HL-60 (cell line): ENCODE results near the gene MOCS1.

ENCODE experiments used
- GABPA ChIP-seq: IDR thresholded peaks from 2 replicates; pipeline ENCODE4 v1.6.1; 2012; ENCODE audit warnings: low read depth
- POLR2AphosphoS5 ChIP-seq: IDR thresholded peaks from 2 replicates; pipeline ENCODE4 v1.6.1; 2012; ENCODE audit warnings: low read depth
- REST ChIP-seq: IDR thresholded peaks from 2 replicates; pipeline ENCODE4 v1.6.1; 2012; ENCODE audit warnings: low read depth; ENCODE audit not compliant: insufficient replicate concordance
- TF ChIP-seq, protein P1 (sequence below): IDR thresholded peaks from one replicate; pipeline ENCODE4 v1.5.1; 2011; ENCODE audit warnings: low read length, control low read depth, inconsistent platforms; ENCODE audit not compliant: insufficient read depth

DNA sequence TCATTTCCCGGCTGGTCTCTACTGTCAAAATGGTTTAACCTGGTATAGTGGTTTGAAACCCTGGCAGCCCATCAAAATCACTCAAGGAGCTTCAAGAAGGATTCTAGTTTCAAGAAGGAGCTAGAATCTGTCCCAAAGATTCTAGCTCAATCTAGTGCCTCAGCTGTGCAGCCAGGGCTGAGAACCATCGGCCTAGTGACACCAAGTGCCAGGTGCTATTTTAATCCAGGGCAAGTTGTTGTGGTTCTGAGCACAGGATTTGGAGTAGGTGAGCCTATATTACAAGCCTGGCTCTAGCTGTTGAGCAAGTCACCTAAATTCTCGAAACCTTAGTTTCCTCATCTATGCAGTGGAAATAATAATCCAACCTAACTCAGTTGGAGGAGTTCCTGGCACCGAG is 3.7 kb downstream of the MOCS1 start:
- TF ChIP-seq, protein P1, sequence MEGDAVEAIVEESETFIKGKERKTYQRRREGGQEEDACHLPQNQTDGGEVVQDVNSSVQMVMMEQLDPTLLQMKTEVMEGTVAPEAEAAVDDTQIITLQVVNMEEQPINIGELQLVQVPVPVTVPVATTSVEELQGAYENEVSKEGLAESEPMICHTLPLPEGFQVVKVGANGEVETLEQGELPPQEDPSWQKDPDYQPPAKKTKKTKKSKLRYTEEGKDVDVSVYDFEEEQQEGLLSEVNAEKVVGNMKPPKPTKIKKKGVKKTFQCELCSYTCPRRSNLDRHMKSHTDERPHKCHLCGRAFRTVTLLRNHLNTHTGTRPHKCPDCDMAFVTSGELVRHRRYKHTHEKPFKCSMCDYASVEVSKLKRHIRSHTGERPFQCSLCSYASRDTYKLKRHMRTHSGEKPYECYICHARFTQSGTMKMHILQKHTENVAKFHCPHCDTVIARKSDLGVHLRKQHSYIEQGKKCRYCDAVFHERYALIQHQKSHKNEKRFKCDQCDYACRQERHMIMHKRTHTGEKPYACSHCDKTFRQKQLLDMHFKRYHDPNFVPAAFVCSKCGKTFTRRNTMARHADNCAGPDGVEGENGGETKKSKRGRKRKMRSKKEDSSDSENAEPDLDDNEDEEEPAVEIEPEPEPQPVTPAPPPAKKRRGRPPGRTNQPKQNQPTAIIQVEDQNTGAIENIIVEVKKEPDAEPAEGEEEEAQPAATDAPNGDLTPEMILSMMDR, result no peak
- TF ChIP-seq POLR2AphosphoS5 (no peak), REST (no peak), GABPA (no peak)
